D721Med (cell line): ENCODE results near the gene TTLL11.

Source experiments
- DNase-seq: peaks from one replicate; pipeline ENCODE4 v3.0.0; 2011; ENCODE audit warnings: low spot score; ENCODE audit not compliant: insufficient read length
- FAIRE-seq: peaks from 2 replicates; lab custom pipeline; 2011; peaks lifted over from hg19 to GRCh38; lab: Jason Lieb, UNC
- TF ChIP-seq, protein P1 (sequence below): IDR thresholded peaks from 2 replicates; pipeline ENCODE4 v1.5.1; 2012; ENCODE audit warnings: mild to moderate bottlenecking, control low read depth; ENCODE audit not compliant: insufficient read depth; ENCODE audit errors: missing control alignments

TTLL11 gene

DNA sequence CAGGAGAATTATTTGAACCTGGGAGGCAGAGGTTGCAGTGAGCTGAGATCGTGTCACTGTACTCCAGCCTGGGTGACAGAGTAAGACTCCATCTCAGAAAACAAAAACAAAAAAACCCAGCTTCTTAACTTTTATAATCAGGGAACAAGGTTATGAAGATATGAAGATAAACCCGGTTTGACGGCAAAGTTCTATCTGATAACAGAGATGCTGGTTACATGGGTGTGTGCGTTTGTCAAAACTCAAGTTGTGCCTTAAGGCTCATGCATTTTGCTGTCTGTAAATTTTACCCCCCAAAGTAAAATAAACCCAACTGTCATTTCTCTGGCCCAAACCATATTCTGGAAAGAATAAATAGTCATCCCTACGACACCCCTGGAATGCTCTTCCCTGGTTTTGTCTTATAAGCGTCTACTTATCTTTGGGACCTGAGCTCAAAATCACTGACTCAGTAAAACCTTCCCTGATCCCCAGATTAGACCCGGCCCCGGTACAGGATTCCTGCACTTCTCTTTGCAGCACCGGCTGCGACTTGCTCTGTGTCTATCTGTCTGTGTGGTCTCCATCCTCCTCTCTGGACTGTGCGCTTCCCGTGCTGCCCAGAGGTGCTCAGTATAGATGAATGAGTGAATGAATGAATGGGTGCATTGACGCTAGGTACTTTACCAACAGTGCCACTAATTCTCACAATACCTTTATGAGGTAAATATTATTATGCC, 269.5 kb downstream of the TTLL11 start:
- DNase-seq (no peak), FAIRE-seq (no peak)
- TF ChIP-seq, protein P1, sequence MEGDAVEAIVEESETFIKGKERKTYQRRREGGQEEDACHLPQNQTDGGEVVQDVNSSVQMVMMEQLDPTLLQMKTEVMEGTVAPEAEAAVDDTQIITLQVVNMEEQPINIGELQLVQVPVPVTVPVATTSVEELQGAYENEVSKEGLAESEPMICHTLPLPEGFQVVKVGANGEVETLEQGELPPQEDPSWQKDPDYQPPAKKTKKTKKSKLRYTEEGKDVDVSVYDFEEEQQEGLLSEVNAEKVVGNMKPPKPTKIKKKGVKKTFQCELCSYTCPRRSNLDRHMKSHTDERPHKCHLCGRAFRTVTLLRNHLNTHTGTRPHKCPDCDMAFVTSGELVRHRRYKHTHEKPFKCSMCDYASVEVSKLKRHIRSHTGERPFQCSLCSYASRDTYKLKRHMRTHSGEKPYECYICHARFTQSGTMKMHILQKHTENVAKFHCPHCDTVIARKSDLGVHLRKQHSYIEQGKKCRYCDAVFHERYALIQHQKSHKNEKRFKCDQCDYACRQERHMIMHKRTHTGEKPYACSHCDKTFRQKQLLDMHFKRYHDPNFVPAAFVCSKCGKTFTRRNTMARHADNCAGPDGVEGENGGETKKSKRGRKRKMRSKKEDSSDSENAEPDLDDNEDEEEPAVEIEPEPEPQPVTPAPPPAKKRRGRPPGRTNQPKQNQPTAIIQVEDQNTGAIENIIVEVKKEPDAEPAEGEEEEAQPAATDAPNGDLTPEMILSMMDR = no peak

DNA sequence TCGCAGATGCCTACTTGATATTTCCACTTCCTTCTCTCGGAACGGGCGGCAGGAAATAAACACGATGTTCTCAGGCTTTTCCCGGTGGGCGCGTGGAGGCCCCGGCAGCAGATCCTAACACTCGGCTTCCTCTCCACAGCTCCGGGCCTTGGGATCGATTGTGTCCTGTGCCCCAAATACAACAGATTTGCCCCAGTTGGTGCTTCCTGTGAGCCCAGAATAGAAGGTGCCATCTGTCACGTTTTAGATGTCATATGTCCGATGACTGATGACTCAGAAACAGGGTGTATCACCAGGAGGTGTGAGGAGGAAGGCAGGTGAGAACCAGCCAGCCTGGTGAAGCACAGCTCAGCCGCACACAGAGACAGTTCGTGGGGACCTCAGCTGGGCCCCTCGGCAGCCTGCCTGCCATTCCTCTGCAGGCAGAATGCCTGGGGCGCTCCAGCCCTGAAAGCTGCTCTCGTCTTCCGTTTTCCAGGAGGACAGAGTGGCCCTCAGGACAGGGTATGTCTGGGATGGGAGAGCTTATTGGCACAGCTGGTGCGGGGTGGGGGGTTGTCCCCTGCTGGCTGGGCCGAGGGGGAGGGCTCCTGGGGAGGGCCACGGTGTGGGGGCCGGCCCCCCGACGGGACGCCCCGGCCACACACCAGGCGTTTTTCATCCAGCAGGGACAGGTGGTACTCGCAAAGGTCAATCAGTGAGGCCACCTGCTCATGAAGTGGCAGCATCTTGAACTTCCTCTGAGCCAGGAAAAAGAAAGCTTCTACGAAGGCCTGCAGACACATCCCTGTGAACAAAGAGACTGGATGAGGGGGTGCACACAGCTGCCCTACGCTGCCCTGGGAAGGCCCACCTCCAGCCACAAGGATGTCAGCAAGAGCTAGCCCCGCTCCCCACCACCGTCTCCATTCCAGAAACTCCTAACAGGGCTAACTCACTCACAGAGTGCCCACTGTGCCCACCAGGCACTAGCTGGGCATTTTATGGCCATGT, 270.7 kb downstream of the TTLL11 start:
- DNase-seq (no peak), FAIRE-seq (no peak)
- TF ChIP-seq, protein P1 = no peak

DNA sequence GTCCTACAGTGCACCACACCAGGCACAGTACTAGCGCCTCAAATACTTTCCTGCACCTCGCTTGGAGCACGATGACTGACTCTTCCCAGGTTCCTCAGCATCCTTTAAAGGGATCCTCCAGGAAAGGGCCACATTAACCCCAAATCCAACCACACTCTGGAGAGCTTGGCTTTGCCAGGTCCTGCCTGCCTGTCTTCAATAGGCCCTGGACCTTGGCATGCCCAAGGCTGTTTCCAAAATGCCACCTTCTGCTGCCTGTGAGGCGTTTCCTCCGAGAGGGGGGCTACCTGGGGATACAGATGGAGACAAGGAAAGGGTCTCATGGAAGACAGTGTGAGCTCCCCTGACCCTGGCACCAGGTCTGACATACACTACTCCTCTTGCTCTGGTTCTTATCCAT, 271.8 kb downstream of the TTLL11 start:
- no peak for FAIRE-seq
- DNase-seq = no peak
- TF ChIP-seq, protein P1 = no peak

DNA sequence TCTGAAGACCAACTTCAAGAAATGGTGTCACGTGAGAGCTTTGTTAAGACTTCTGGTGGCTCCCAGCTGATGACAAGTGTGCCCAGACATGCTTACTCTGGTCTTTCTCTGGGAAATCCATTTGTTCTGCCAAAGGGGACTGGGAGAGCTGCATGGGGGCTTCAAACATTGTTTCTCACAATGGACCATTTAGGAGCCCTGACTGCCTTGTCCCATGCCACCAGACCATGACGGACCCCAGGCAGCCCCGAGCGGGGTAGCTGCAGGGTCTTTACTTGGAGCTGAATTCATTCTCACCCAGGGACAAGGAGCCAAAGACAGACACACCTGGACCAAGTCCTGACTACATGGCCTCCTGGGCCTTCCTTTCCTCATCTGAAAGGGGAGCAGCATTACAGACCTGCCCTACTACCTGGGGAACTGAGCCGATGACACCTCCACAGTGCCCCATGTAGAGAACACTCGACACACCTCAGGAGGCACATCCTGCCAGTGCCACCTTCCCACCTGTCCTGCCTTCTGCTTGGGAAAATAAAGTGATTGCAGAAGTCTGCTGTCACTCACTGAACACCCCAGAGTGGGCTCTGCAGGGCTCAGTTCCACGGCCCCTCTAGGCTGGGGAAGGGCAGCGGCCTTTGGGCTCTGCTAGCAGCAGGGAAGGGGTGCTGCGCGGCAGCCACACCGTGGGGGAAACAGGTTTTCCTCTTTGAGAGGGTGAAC, 272.7 kb downstream of the TTLL11 start:
- TF ChIP-seq, protein P1 = no peak
- FAIRE-seq (no peak), DNase-seq (no peak)

DNA sequence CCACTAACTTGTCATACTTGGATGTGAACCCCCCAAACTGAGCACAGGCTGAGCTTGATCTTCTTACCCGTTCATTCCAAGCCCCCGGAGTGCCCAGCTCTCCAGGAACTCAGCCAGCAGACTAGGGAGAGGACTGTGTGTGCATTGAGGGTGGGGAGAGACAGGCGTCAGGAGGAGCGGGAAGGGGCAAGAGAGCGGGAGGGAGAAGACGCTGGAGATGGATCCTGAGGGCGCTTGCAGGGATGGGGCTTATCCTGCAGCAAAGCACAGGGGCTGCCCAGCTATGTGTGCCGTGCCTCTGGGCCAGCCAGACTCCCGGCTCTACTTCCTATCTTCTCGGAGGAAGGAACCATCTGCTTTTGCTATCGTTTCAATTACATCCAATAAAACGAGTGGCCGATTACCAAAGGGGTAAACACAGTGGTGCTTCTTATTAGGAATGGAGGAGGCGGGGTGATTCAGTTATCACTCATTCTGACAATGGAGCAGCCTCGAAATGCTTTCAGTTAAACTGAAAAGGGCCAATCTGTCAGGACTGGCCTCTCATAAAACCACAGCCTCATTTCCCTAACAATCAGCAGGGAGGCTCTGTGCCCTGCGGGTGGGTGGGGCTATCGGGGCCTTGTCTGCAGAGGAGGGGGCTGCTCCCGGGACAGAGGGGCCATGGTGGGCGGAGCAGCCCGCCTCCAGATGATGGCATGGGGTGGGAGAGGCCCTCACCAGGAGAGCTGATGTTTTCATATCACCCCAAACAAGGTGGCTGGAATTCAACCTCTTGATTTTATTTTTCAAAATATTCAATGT, 273.5 kb downstream of the TTLL11 start:
- TF ChIP-seq, protein P1 = no peak
- DNase-seq = no peak
- FAIRE-seq = no peak

DNA sequence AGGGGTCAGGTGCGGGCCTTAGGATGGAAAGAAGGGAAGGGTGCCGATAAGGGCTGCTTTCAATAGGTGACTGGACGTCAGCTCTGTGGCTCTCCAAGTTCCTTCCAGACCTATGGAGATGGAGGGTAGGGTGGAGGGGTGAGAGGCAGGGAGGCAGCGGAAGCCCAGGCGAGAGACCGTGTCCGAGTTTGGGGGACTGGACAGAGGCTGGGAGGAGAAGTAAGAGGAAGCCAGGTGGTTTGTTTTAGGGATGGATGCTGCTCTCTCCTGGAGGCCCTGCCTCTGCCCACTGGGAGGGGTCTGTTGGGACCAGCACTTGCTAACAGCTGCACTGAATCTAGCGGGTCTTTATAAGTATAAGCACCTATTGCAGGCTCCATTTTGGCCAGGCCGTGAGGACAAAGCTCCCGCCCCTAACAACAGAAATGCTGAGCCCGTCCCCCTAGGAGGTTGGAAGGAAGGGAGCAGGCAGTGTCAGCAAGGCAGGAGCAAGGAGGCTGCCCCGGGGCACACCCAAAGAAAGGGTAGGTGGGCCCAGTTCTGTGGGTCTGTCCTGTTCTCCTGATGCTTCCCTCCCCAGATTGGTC, 274.2 kb downstream of the TTLL11 start:
- DNase-seq (no peak), FAIRE-seq (no peak)
- TF ChIP-seq, protein P1 = no peak
